HL-60/S4 treated with retinoic acid at 250 ng/mL for 4 days and 3 days (cell line): ENCODE data around the gene S100P.

Experiments
- in situ Hi-C: fragments of 300-500 bp; cut with MboI; formaldehyde crosslinking; loops from 2 replicates; pipeline ENCODE4 v1.7.0; 2022; ENCODE audit warnings: low sequenced_read_pairs

Gene S100P

GRCh38 chr4:6695660-6696610, 2.3 kb downstream of the S100P start:
- in situ Hi-C loops, result no loop called here

- in situ Hi-C loops, result no loop called here
Measured at GRCh38 chr4:6696611-6697010, 2.9 kb downstream of the S100P start.

- in situ Hi-C loops, result no loop called here
Measured at GRCh38 chr4:6697131-6697530, 3.5 kb downstream of the S100P start.

- in situ Hi-C loops, result no loop called here
Measured at GRCh38 chr4:6699388-6699787, 5.7 kb downstream of the S100P start.

- in situ Hi-C loops, result no loop called here
Measured at GRCh38 chr4:6699903-6700302, 6.2 kb downstream of the S100P start.

- in situ Hi-C loops, result no loop called here
Measured at GRCh38 chr4:6701371-6701770, 7.7 kb downstream of the S100P start.

GRCh38 chr4:6702761-6703160, 9.1 kb downstream of the S100P start:
- in situ Hi-C loops, result no loop called here

- in situ Hi-C loops, result no loop called here
Measured at GRCh38 chr4:6703786-6704185, 10.1 kb downstream of the S100P start.

GRCh38 chr4:6705646-6706045, 12.0 kb downstream of the S100P start:
- in situ Hi-C loops, result no loop called here

- in situ Hi-C loops, result no loop called here
Measured at GRCh38 chr4:6706173-6706572, 12.5 kb downstream of the S100P start.

- in situ Hi-C loops, result loop anchor here (10.0 kb wide), 2 partner anchors 335 to 365 kb away; partner anchors contain the start of gene TADA2B
Measured at GRCh38 chr4:6709230-6710114, 15.8 kb downstream of the S100P start, which contains the start of gene MRFAP1L1. Gene MRFAP1L1, minus strand, starts transcription at chr4:6709865. Its CDS starts 236 bp downstream, at chr4:6709629.

- in situ Hi-C loops, result loop anchor here (10.0 kb wide), 2 partner anchors 335 to 365 kb away; partner anchors contain the start of gene TADA2B
Measured at GRCh38 chr4:6710282-6710681, 16.6 kb downstream of the S100P start.

- in situ Hi-C loops, result loop anchor here (10.0 kb wide), 2 partner anchors 334 to 364 kb away; partner anchors contain the start of gene TADA2B
Measured at GRCh38 chr4:6710996-6711395, 17.3 kb downstream of the S100P start.

GRCh38 chr4:6714954-6715353, 21.3 kb downstream of the S100P start:
- in situ Hi-C loops, result loop anchor here (10.0 kb wide), 2 partner anchors 330 to 360 kb away; partner anchors contain the start of gene TADA2B

GRCh38 chr4:6715704-6716017, 22.0 kb downstream of the S100P start:
- in situ Hi-C loops, result loop anchor here (10.0 kb wide), 2 partner anchors 329 to 359 kb away; partner anchors contain the start of gene TADA2B

- in situ Hi-C loops, result loop anchor here (10.0 kb wide), 2 partner anchors 329 to 359 kb away; partner anchors contain the start of gene TADA2B
Measured at GRCh38 chr4:6716018-6716911, 22.6 kb downstream of the S100P start, which contains the start of gene BLOC1S4. Gene BLOC1S4, plus strand, starts transcription at chr4:6716174. Its CDS starts 36 bp downstream, at chr4:6716210.

GRCh38 chr4:6716958-6717655, 23.4 kb downstream of the S100P start:
- in situ Hi-C loops, result loop anchor here (10.0 kb wide), 2 partner anchors 328 to 358 kb away; partner anchors contain the start of gene TADA2B

- in situ Hi-C loops, result loop anchor here (10.0 kb wide), 2 partner anchors 326 to 356 kb away; partner anchors contain the start of gene TADA2B
Measured at GRCh38 chr4:6718932-6719610, 25.4 kb downstream of the S100P start.
